ENCODE measurements around the gene ALCAM.

Gene ALCAM

GRCh38 chr3:105527535-105527934, 160.8 kb downstream of the ALCAM start:
- DNase-seq (ENCODE audit: low read depth, low spot score): no peak

- no peak for DNase-seq (ENCODE audit: low read depth, low spot score)
These were observed 161.2 kb downstream of the ALCAM start for GRCh38 chr3:105527949-105528348.

DNA sequence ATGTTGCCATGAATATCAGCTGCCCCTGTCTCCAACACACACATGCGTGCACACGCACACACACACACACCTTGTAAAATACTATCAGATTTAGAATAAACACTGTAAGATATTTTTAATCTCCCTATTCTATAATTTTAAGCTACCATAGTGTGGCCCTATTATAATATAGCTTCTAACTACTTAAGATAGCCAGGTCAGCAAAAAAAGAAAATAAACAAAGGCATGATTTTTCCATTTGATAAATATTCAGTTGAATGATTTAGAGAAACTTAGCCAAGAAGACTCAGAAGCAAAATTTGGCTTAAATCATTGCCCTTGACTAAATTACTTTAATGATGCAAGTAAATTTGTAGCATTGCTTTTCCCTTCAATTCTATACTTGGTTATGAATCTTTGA, 162.2 kb downstream of the ALCAM start:
- no peak for DNase-seq (ENCODE audit: low read depth, low spot score)

GRCh38 chr3:105529456-105529855, 162.7 kb downstream of the ALCAM start:
- DNase-seq (ENCODE audit: low read depth, low spot score): no peak

DNA sequence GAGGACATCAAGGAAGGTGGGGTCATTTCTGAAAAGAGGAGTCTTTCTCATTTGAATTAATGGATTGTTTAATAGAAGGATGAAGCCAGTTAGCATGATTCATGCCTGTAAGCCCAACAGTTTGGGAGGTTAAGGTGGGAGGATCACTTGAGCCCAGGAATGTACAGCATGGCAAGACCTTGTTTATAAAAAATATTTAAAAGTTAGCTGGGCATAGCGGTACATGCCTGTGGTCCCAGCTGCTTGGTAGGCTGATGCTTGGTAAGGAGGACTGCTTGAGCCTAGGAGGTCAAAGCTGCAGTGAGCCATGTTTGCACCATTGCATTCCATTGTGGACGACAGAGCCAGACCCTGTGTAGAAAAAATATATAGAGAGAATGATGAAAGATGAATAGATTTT, 165.5 kb downstream of the ALCAM start:
- no peak for DNase-seq (ENCODE audit: low read depth, low spot score)

GRCh38 chr3:105533960-105534359, 167.3 kb downstream of the ALCAM start:
- no peak for DNase-seq (ENCODE audit: low read depth, low spot score)

DNA sequence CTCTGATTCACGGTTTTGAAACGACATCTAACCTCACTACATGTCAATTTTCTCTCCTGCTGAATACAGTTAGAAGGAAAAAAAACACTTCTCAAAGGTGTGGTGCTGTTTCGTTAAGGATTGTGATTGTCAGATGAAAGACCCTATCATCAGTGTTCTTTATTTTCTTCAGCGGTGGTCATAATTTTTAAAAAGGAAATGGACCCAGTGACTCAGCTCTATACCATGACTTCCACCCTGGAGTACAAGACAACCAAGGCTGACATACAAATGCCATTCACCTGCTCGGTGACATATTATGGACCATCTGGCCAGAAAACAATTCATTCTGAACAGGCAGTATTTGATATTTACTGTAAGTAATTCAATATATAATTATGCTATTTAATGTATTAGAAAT, 167.8 kb downstream of the ALCAM start:
- DNase-seq (ENCODE audit: low read depth, low spot score): no peak

GRCh38 chr3:105537371-105538080, 170.8 kb downstream of the ALCAM start:
- DNase-seq (ENCODE audit: low read depth, low spot score): no peak

GRCh38 chr3:105538483-105538882, 171.8 kb downstream of the ALCAM start:
- no peak for DNase-seq (ENCODE audit: low read depth, low spot score)

- DNase-seq (ENCODE audit: low read depth, low spot score): no peak
These were observed 173.2 kb downstream of the ALCAM start for GRCh38 chr3:105539897-105540296.

- DNase-seq (ENCODE audit: low read depth, low spot score): no peak
These were observed 175.7 kb downstream of the ALCAM start for GRCh38 chr3:105542282-105543019.

DNA sequence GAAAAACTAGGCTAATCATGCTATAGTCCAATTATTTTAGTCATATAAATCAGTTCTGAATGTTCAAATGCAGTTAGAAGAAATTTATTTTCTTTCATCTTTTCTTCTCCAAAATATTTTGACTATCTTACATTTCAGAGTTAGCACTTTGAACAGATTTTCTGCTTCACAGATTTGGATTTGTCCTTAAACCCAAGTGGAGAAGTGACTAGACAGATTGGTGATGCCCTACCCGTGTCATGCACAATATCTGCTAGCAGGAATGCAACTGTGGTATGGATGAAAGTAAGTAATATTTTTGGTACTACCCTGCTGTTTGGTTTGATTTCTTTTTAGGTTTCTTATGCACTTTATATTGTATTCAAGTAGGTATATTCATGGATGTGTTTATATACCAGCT, 178.3 kb downstream of the ALCAM start:
- DNase-seq (ENCODE audit: low read depth, low spot score): no peak

- no peak for DNase-seq (ENCODE audit: low read depth, low spot score)
These were observed 187.1 kb downstream of the ALCAM start for GRCh38 chr3:105553851-105554250.

- DNase-seq (ENCODE audit: low read depth, low spot score): no peak
These were observed 188.5 kb downstream of the ALCAM start for GRCh38 chr3:105555206-105555605.

GRCh38 chr3:105559856-105560255, 193.1 kb downstream of the ALCAM start:
- no peak for DNase-seq (ENCODE audit: low read depth, low spot score)

DNA sequence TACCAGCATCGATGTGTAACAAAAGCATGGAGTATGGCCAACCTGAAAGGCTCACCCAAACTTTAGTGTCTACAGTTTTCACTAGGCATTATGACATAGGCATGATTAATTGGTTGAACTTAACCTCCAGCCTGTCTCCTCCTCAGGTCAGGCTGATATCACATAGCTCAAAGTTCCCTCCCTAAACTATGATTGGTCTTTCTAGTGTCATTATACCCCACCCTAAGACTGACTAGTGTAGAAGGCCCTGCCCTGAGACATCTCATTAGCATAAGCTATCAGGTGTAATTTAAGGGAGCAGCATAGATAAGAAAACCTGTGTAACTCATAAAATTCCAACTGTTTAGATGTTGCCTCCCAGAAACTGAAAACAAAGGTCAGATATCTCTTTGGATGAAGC, 195.2 kb downstream of the ALCAM start:
- DNase-seq (ENCODE audit: low read depth, low spot score): no peak

GRCh38 chr3:105564546-105565288, 198.0 kb downstream of the ALCAM start:
- no peak for DNase-seq (ENCODE audit: low read depth, low spot score)

- no peak for DNase-seq (ENCODE audit: low read depth, low spot score)
These were observed 204.3 kb downstream of the ALCAM start for GRCh38 chr3:105571005-105571404.

DNA sequence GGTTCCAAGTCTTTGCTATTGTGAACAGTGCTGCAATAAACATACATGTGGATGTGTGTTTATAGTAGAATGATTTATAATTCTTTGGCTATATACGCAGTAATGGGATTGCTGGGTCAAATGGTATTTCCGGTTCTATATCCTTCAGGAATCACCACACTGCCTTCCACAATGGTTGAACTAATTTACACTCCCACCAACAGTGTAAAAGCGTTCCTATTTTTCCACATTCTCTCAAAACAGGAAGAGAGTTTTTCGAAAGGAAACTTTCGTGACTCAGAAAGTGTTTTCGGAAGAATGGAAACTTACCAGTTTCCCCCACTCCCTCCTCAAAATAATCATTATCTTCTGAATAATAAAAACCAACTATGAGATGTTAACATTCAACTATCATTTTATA, 205.8 kb downstream of the ALCAM start:
- no peak for DNase-seq (ENCODE audit: low read depth, low spot score)

DNA sequence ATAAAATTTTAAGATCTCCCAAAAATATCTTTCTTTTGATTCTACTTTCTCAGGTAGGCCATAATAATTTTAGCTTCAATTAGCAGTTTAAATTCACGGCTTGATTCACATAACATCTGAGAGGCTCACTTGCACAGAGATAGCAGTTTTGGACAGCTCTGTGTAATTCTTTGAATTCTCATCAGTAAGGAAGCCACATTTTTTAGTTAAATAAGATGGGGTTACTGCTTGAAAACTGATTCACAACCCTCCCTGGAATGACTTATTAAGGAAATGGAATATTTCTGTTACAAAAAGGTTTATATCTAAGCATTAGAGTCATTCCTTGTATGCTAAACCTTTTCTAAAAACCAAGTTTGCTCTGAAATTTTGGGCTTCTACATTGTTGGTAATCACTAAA, 212.7 kb downstream of the ALCAM start:
- DNase-seq (ENCODE audit: low read depth, low spot score): no peak

DNA sequence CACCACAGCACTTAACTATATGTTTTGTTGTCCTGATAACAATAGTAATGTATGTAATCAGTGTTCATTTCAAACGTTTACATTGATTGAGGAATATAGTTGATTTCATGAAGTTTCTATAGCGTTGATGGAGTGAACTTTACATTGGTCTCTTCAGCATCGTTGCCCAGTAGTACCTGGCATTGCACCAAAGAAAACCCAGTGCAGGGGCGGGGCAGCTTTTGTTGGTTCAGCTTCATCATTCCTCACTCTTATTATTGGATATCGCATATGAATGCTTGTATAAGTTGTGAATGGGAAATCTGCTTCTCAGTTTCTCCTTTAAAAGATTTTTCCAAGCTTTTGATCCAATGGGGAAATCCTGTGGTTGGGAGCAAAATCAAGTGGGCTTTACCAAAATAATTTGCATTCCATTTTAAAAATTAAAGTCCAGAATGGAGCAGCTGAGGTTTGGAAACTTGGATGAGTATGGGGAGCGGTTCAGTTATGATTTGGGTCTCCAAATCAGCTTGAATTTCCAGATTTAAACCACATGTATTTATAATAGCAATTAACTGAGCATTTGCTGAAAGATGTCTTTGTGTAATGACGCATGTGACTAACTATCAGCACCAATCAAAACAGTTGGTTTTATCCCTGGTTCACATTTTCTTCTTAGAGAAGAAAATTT, 213.7 kb downstream of the ALCAM start:
- no peak for DNase-seq (ENCODE audit: low read depth, low spot score)

DNA sequence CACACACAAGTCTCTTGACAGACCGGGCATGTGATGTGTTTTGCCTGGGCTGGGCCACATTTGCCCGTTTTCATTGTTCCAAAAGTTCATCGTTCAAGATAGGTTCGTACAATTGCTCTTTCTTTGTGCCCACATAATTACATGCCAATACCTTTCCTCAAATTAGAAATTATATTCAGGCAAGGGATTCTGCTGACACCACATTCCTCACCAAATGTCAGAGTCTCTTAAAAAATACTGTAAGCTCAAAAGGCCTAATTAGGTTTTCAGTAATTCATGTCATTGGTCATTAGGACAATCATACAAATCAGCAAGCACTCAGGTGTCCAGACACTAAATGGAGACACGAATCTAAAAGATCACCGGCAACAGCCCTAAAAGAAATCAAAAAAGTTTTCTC, 215.3 kb downstream of the ALCAM start:
- no peak for DNase-seq (ENCODE audit: low read depth, low spot score)
